GM18873 (cell line): Measurements from ENCODE around the gene OXTR.

Experiments used
- ATAC-seq: cut with Tn5 transposase; IDR thresholded peaks from one replicate; pipeline ENCODE4 v1.9.1; 2021; ENCODE audit warnings: mild to moderate bottlenecking, moderate library complexity, moderate number of reproducible peaks; ENCODE audit not compliant: unreplicated experiment, low FRiP score

OXTR gene

DNA sequence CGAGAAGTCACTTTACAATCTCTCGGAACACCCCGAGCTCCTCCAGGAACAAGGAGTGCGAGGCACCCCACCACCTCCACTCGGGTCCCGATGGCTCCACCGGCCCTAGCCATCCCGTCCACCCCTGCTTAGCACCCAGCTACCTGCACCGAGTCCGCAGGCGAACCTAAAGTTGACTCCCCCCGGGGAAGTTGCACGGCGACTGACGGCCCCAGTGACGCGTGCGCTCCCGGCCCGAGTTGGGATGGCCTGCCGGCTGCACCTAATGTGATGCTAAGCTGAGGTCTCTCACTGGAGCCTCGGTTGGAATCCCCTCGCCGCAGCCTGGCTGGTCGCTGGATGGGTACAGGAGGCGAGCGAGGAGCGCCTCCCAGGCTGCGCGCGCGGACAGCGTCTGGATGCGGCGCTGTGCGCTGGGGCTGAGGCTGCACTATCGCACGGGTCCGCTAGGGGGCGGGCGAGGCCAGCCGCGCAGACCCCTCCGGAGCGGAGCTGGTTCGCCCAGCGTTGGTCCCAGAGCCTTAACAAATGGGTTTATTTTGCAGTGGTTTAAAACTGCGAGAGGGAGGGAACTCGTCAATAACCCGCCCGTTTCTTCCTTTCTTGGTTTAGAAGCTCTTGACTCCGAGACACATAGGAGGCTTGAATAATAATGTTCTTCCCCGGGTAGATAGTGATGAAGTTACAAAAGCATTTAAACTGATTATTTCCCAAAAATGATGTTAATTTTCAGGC is at the start of gene OXTR:
Gene OXTR (minus strand): TSS at position 526 of the 735 bp plus-strand sequence. CDS start 1,426 bp downstream, outside the sequence.
- ATAC-seq: peak; percentile 69

DNA sequence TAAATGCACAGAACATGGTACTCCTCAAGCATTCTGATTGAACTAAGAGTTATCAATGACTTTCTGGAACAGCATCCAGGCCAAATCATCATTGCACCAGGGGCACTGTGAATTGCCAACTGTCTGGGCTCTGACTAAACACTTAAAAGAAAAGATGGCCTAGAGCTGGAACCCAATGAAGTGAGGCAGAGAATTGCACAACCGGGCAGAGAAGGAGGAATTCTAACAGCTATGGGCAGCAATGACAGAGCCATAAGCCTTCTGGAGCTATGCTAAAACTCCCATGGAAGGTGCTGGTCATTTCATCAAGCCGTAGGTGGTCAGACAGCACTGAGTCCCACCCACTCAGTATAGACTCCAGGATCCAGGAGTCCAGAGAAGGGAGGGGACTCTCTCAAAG is 48.1 kb upstream of the OXTR start:
- no peak for ATAC-seq

DNA sequence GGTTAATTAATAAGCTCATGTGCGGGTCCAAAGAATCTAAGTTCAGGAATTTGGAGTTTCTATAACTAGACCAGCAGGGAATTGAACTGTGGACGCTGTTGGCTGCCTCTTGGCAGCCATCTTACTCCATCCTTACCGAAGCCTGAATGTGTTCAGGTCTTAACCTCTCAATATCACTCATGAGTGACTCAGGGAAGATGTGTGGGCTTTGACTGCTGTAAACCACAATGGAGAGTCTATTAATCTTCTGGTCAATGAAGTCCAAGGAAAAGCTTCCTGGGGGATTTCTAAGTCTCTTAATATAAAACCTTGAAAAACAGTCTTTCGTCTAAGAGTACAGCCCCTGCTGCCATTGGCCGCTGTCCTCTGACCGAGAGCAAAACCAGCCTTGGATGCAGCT is 46.7 kb upstream of the OXTR start:
- no peak for ATAC-seq

DNA sequence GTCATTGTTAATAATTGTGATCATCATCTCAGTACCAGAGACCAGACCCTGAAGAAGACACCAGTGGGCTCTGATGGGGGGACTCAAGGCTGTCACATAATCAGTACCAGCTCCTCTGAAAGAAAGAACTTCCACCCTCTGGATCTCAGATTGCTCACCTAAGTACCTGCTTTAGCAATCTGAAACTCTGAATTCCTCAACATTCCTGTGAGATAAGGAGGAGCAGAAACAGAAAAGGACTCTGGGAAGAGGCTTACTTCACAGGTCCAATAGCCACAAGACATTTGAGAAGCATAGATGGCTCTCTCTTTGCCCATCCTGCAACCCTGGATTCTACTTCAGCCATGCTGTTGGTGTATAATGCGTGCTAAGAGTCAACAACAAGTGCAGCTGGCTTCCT is 44.0 kb upstream of the OXTR start:
- no peak for ATAC-seq

DNA sequence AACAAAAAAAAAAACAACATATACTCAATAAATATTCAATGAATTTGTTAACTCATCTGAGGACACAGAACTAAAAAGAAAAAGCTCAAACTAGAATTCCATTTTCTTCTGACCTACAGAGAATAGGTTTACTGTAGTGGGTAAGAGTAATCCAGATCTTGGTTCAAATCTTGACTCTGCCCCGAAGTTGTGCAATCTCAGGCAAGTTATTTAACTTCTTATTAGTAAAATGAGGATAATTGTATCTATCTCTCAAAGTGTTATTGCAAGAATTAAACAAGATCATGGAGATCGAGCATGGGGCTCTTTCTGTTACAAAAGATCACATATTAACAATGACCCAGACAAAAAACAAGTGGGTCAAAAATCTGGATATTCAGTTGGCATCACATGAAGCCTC is 41.1 kb upstream of the OXTR start:
- no peak for ATAC-seq

DNA sequence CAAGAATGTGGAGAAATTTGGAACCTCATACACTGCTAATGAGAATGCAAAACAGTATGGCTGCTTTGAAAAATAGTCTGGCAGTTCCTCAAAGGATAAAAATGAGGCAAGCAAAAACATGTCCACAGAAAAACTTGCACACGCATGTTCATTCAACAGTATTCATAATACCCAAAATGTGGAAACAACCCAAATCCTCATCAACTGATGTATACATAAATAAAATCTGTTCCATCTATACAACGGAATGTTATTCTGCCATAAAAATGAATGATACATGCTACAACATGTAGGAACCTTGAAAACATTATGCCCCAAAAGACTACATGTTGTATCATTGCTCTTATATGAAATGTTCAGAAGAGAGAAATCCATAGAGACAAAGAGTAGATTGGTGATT is 36.4 kb upstream of the OXTR start:
- no peak for ATAC-seq

DNA sequence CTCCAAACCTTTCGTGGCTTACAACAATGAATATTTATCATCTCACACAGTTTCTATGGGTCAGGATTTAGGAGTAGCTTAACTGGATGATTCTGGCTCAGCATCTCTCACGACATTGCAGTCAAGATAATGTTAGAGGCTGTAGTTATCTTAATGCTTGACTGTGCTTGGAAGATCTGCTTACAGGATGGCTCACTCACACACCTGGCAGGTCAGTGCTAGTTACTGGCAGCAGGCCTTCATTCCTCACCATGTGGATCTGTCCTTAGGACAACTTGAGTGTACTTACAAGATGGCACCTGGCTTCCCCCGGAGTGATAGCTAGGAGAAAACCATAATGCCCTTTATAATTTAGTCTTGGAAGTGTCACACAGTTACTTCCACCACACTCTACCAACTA is 32.8 kb upstream of the OXTR start:
- ATAC-seq: no peak

DNA sequence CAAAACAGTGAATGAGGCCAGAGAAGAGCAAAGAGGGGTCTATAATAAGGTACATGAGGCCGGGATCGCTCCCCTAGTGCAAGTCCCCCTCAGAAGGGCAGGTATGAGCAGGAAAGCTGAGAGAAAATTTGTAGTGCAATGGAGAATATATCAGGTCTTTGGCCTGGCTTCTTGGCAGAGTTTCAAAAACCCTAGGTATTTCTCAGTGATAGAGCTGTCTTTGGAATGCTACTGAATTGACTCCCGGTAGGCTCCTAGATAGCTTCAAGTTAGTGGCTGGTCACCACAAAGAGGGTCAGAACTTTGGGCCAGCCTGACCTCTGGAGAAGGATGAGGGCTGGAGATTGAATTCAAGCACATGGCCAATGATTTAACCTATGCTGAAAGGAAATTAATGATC is 30.6 kb upstream of the OXTR start:
- no peak for ATAC-seq

DNA sequence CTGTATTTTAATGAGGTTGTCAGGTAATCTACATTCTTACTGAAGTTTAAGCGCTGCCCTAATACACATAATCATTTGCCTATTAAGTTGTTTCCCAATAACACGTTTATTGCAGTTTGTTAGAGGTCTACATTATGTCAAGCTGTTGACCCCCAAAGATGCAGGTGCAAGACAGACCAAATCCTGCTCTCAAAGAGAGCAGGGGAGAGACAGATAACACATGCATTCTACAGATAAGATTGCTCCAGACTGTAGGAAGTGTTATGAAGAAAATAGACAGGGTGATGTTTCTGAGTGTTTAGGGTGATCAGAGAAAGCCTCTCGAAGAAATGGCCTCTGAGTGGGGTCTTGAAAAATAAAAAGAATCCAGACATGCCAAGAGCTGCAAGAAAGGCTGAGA is 24.8 kb upstream of the OXTR start:
- no peak for ATAC-seq

DNA sequence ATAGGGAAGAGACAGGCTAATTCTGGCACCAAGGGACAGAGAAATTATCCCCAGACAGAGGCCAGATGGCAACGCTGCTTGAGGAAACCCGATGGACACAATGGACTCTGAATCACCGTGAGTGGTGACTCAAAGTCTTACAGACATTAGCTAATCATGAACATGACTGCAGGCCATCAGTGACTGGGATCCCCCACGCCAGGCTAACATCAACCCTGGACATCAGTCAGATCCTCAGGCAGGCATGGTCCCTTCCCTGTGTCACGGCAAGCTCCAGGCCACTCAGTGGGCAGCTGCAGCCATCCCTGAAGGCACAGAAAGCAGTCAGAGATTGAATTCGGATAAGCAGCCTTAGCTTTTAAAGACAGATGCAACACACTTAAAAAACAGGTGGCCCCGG is 23.8 kb upstream of the OXTR start:
- ATAC-seq: no peak

DNA sequence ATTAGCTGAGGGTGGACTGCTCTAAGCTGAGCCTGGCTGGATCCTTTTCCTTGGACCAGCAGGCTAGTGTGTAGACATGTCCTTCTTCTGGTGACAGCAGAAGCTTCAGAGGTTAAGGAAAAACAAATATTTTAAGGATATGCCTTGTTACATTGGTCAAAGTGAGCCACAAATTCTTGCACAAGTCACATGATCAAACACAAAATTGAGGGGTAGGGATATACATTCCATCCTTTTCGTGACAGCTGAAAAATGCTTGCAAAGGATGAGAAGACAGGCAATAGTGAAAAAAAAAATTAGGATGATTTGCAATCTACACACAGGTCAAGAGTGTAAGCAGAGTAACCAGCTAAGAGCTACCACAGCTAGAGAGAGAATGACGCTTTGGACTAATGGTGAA is 21.1 kb upstream of the OXTR start:
- no peak for ATAC-seq

DNA sequence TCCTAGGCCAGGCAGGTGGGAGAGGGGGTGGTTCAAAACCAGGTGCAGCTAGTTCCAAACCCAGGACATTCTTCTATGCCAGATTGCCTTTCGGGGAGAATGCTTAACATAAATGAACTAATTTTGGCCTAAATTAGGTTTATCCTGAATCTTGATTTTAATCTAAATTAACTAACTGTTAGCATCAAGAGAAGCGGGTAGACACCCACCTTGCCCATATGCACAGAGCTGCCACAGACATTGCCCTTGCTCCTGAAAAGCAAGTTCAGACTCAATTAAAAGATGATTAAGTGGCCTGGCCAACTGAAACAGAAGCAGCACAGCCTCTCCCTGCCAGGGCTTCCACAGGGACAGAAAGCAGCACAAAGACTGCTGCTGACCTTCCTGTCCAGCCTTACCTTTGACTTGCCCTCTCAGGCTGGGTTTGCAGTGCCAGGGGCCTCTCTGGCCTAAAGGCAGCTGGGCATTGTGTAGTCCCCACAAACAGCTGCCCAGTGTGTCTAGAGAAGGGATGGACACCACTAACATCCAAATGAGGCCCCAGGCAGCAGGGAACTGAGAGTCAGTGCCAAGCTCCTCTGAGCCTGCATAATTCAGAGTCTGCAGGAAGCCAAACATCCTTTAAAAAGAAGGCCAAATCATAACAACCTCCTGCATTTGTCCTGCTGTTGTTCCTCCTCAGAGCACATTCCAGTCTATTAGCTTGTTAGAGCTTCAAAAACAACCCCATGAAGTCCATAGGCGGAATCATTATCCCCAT is 15.4 kb upstream of the OXTR start:
- no peak for ATAC-seq

DNA sequence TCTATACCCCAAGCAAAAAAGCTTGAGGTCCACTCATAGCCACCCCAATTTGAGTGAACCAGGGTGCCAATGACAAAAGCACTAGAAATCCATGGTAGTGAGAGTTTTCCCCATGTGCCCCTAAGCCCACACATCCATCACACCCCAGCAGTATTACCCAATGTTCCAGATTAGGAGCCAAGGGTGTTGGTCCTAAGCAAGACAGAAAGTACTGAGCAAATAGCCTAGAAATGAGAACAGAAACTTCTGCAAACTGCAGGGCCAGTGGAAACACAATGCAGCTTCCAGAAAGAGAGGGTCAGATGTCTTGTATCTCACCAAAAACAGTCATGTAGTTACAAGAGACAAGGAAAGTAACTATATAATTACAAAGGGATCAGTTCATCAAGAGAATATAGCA is 10.9 kb upstream of the OXTR start:
- ATAC-seq: no peak

DNA sequence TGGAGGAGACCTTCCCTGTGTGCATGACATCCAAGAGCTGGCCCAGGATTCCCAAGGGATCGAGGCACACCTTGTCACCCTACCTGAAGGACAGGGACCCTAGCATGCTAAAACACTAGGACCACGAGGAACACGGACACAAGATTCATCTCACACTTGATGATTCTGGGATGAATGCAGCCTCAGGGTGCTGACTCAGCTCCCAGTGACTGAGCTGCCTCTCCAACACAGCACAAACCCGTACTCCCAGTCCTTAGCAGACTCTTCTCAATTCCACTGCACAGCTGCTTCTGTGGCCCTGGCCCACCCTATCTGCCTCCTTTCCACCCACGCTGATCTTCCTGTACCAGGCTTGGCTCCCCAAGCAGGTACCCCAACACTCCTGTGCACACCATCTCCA is 9.1 kb upstream of the OXTR start:
- no peak for ATAC-seq

DNA sequence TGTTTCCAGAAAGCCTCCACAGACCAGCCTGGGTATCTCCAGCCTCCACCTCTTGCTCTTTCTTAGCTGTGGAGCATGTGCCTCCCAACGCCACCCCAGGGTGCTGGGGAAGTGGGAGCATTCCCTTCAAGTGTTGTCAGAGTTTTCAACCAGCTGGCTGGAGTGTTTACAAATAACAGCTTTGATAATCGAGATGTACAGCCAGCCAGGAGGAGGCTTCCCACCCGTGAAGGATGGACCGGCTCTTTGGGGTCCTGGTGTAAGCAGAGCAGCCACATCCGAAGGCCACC is 8.5 kb upstream of the OXTR start:
- ATAC-seq: no peak

DNA sequence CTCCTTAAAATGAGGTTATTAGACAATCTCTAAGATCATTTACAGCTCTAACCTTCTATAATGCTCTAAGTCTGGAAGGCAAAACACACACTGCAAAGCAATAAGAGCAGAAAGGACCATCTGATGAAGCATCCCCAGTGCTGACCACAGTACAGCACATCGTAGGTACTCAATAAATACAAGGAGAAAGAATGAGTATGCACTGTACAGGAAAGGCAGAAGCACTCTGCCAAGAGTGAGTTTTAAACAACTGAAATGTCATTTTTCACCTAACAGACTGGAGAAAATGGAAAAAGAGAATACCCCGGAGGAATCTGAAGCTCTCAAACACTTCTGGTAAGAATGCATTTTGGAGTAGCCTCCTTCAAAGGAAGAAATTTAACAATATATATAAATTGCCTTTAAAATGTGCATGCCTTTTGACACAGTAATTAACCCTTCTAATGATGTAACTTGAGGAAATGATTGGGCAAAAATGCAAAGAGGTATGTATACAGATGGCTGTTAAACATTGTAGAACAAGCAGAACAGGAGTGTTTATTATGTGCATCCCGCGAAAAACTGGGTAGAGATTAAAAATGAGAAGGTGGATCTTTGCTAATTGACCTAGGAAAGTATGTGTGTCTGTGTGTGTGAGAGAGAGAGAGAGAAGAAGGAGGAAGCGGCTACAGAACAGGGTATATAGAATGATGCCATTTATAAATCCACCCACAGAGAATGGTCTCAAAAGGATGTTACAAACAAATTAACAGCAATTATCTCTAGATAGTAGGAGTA is 8.0 kb upstream of the OXTR start:
- no peak for ATAC-seq

DNA sequence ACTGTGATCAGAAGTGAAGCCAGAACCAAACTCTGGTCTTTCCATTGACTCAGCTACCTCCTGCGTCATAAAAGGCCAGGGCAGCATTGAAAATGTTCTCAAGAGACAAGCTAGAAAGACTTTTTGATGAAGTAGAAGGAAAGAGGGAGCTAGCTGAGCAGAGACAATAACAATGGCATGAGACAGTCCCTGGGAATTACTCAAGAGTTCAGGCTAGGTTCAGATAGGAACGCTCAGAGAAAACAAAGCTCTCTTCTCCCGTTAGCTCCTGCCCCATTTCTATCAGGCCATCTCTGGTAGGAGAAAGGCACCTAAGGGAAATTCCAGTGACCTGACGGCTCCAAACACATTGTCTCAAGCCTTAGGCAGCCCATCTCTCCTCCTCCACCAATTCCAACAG is 7.0 kb upstream of the OXTR start:
- no peak for ATAC-seq

DNA sequence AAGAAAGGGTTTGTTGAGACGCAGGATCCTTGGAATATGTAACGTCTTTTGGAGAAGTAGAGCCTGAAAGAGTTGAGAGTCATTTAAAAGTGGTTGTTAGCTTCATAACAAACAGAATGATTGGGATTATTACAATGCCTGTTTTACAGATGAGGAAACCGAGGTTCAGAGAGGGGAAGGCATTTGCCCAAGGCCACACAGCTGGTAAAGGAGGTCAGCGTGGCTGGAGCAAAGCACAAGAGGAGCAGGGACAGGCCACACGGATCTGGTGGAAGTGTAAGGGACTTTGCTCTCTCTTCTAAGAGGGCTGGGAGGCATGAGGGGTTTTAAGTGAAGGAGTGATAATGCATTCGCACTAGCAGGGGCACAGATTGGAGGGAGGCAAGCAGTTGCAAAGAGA is 6.2 kb upstream of the OXTR start:
- no peak for ATAC-seq

DNA sequence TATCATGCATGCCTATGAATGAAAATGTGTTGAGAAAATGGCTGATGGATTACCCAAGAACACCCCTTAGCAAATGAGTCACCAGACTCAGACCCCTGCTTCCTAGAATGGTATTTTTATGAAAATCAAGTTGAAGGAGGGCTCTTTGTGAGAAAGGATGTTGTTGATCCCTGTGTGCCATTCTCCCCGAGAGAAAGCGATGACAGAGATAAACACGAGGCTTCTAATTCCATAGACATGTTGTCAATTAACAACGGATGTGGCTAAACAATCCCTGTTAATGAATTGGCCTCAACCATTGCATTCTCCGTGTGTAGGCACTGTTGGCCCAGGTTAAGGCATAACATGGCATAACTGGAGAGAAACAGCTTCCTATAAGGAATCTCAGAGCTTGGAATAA is 5.8 kb upstream of the OXTR start:
- ATAC-seq: no peak

DNA sequence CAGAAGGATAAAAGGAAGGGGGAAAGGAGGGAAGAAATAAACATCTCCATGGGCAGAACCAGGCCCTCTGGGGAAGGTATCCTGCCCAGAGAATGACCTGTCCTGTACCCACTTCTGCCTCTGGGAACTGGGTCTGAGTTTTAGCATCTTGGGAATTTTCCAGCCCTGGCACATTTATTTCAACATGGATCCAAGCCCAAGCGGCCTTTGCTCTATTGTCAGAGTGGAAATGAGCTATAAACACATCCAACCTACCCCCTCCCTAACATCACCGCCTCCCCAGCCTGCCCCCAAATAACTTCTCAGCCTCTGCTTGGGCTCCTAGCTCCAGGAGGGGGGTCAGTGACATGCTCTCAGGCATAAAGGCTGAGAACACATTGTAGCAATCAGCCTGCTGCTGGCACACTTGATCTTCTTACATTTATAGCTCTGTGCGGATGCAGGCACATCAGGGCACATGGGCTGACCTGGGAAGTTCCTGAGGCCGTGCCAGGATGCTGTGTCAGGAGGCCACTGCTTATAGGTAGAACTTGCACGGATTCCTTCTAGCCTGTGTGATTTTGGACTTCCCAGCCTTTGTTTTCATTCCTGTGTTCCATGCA is 4.6 kb upstream of the OXTR start:
- no peak for ATAC-seq

DNA sequence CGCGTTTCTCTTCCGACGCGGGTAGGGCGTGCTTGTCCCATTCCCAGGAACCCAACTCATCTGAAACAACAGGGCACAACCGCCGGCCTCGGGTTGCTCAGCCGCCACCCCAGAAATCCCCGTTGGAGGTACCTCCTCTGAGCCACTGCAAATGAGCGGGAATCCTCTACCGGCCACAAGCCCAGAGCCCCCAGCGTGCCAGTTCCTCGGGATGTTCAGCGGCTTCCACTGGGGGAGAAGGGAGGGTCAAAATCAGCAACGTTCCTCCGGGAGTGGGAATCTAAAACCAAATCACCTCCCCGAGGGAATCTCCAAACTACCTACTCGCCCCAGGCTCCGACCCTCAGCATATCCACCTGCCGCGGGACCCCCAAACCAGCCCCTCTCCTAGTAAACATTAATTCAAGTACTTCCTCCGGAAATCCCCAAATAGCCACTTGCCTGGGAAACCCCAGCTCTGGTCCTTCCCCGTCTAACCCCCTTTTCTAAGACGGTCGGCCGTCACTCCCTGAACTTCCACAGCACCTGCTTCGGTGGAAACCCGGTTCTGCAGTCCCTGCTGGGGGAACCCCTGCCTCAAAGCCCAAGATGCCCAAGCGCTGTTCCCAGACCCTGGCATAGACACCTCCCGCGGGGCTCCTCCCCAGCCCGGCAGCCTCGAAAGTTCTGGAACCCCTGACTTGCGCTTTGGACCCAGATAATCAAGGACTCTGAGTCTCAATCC is 887 bp downstream of the OXTR start:
- peak; percentile 25 for ATAC-seq
